Peyer's patch (tissue), 4 donors: ENCODE data around the gene HRH2. TPM values are rescaled to one million over a fixed set of nuclear protein-coding genes. Genes with fewer than 3 reads are reported as not detected.
A peak's percentile ranks its signal among the peaks of the same experiment; 100 is the strongest.

Experiments
- DNase-seq, 3 donors: peaks; one replicate each; pipeline ENCODE4 v3.0.0-alpha.2; 2017 to 2019
- H3K27ac ChIP-seq, 4 donors: fragments of 200-600 bp; sonication (generic); one replicate each; pipeline ENCODE4 v1.5.1; 2016 to 2019
- H3K27me3 ChIP-seq, 2 donors: fragments of 200-600 bp; sonication (generic); one replicate each; pipeline ENCODE4 v1.5.1; 2019
- H3K36me3 ChIP-seq, 3 donors: fragments of 200-600 bp; sonication (generic); one replicate each; pipeline ENCODE4 v1.5.1; 2016 to 2019
- H3K4me1 ChIP-seq, 4 donors: fragments of 200-600 bp; sonication (generic); one replicate each; pipeline ENCODE4 v1.5.1; 2016 to 2019
- H3K4me3 ChIP-seq, 4 donors: fragments of 200-600 bp; sonication (generic); 1 replicate in 3 of 4; 2 replicates in 1 of 4; pipeline ENCODE4 v1.5.1; 2016 to 2019; ENCODE audit warnings: mild to moderate bottlenecking in 1 of 4
- H3K9me3 ChIP-seq, 4 donors: fragments of 200-600 bp; sonication (generic); one replicate each; pipeline ENCODE4 v1.5.1; 2016 to 2019; ENCODE audit warnings: mild to moderate bottlenecking in 1 of 4
- POLR2A ChIP-seq, 2 donors: fragments of 450-650 bp; IDR thresholded peaks; one replicate each; pipeline ENCODE4 v1.5.1; 2017; ENCODE audit warnings: antibody characterized with exemption in 2 of 2, mild to moderate bottlenecking in 2 of 2, moderate library complexity in 2 of 2
- total RNA-seq, 4 donors: library from RNA; depleted of rRNA; stranded (reverse); fragments of >200 nt; gene quantifications; one replicate each; pipeline ENCODE4 v1.1.0, GENCODE V29; 2016
- TF ChIP-seq, protein P1 (sequence below), 6 experiments: fragments of 450-650 bp in 4 of 6; fragments of 200-600 bp in 2 of 6; sonication (generic) in 1 of 6; IDR thresholded peaks; one replicate each; pipeline ENCODE4 v1.5.1; 2017 to 2019; ENCODE audit warnings: antibody characterized with exemption in 6 of 6, mild to moderate bottlenecking in 3 of 6, moderate library complexity in 1 of 6

HRH2 gene
- total RNA-seq, 4 donors from 2014 or later: 0.83 to 8.6 (median 2.2) TPM

DNA sequence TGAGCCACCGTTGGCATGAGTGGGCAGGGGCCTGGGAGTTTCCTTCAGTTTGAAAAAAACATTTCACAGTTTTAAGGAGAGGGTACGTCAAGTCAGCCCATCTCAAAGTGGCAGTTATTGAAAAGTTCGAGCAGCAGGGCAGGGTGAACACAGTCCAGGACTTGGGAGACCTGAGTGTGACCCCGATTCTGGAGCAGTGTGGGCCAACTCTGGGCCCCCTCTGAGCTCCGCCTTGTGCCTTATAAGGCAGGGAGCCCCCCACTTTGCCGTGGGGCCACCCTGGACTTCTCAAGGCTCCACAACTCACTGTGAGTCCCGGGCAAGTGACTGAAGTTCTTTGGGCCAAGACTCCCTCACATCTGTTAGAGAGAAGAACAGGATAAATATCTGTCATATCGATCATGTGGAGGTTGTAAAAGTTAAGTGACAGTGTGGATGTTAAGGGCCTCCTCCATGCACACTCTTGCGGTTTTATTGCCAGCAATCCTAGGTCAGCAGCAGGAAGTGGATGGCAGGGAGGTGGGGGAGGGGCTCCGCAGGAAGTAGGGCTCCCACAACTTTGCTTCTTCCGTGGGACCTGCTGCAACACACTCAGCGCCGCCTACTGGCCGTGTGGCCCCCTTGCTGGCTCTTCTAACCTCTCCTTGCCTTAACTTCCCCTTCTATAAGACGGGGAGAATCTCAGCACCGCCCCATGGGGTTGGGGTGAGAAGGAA is 38.4 kb downstream of the HRH2 start:
- H3K4me3 ChIP-seq: no peak overlapping the region
- no peaks in the 10 kb centered on the region for H3K9me3 ChIP-seq
- TF ChIP-seq POLR2A (IDR thresholded peaks at IDR 0.05): peak in 1 of 2 donors; percentile 16
- TF ChIP-seq, protein P1, sequence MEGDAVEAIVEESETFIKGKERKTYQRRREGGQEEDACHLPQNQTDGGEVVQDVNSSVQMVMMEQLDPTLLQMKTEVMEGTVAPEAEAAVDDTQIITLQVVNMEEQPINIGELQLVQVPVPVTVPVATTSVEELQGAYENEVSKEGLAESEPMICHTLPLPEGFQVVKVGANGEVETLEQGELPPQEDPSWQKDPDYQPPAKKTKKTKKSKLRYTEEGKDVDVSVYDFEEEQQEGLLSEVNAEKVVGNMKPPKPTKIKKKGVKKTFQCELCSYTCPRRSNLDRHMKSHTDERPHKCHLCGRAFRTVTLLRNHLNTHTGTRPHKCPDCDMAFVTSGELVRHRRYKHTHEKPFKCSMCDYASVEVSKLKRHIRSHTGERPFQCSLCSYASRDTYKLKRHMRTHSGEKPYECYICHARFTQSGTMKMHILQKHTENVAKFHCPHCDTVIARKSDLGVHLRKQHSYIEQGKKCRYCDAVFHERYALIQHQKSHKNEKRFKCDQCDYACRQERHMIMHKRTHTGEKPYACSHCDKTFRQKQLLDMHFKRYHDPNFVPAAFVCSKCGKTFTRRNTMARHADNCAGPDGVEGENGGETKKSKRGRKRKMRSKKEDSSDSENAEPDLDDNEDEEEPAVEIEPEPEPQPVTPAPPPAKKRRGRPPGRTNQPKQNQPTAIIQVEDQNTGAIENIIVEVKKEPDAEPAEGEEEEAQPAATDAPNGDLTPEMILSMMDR (IDR thresholded peaks at IDR 0.05): peak in 5 of 6 experiments; percentile 27 to 95 (median 66)
- peak; percentile 45 to 92 (median 83) for DNase-seq
- H3K27ac ChIP-seq: peak overlapping the region in 3 of 4 donors; percentile 8 to 73 (median 19)
- H3K27me3 ChIP-seq: no peaks in the 10 kb centered on the region
- H3K4me1 ChIP-seq: peaks cover 0 to 4% (median 0%) of the 10 kb centered on the region in 4 donors
- H3K36me3 ChIP-seq: no peaks in the 10 kb centered on the region

DNA sequence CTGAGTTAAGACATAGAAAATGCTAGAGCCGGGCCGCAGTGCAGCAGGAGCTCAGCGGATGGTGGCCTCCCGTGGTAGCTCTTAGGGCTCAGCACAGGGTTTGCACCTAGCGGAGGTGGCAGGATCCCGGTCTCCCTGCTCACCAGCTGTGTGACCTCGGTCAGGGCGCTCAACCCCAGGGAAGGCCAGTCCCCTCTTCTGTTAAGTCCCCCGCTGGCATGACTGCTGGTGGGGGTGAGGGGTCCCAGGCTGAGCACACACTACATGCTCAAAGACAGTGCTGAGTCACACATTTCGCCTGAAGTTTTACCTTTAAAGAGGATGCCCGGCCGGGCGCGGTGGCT is 39.0 kb downstream of the HRH2 start:
- Histone ChIP-seq H3K4me1 (peaks cover 0 to 4% (median 0%) of the 10 kb centered on the region in 4 donors), H3K27ac (peak overlapping the region in 2 of 4 donors; percentile 19 to 73), H3K9me3 (no peaks in the 10 kb centered on the region), H3K36me3 (no peaks in the 10 kb centered on the region), H3K4me3 (no peak overlapping the region), H3K27me3 (no peaks in the 10 kb centered on the region)
- TF ChIP-seq POLR2A (IDR thresholded peaks at IDR 0.05): no peak
- TF ChIP-seq, protein P1 (IDR thresholded peaks at IDR 0.05): no peak
- no peak for DNase-seq

DNA sequence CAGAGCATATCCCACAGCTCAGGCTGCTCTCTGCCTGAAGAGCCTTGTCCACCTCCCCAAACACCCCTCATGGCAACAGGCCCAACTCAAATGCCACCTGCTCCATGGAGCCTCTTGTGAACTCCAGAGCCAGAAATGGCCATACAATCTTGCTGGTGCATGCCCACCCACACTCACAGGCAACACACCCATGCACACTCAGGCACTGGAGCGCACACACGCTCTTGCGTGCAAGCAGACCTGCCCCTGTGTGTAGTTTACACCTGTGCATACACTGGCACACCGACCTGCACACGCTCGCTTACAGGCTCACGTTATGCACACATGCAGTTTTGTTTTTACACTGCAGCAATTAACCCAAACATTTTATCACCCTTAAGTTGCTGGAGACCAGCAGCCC is 40.0 kb downstream of the HRH2 start:
- no peak overlapping the region for H3K27ac ChIP-seq
- H3K36me3 ChIP-seq: no peaks in the 10 kb centered on the region
- no peak overlapping the region for H3K4me3 ChIP-seq
- H3K27me3 ChIP-seq: no peaks in the 10 kb centered on the region
- no peaks in the 10 kb centered on the region for H3K9me3 ChIP-seq
- peaks cover 0 to 4% (median 0%) of the 10 kb centered on the region in 4 donors for H3K4me1 ChIP-seq
- TF ChIP-seq, protein P1 (IDR thresholded peaks at IDR 0.05): no peak
- no peak for TF ChIP-seq POLR2A (IDR thresholded peaks at IDR 0.05)
- peak in 2 of 3 donors; percentile 22 to 32 for DNase-seq

DNA sequence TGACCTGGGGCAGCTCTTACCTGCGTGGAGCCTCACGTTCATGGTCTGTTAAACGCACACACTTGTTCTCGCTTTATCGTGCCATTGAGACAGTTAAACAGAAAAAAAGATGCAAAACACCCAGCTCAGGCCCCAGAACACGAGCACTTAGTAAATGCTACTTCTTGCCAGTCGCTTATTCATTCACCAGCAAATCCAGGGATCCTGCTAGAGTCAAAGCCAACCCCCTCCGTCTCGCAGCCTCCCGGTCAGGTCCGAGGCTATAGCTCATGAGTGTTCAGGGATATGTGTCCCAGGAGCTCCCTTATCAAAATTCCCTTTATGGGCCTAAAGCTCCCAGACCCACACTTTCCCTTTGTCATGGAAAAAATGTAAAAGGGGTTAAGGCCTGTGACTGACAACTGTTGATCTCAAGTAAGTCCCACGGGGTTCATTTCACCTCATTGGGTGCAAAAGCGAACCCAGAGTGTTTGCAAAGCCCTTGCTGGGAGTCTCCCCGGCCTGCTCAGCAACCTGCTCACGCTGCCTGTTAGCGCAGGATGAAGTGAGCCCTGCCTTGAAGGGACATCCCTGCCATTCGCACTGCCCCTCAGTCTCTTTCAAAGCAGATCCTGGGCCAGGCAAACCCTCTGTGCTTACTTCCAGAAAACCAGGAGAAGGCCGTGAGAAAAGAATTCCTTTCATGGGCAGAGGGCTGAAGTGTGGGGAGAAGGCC is 40.7 kb downstream of the HRH2 start:
- no peaks in the 10 kb centered on the region for H3K36me3 ChIP-seq
- H3K27ac ChIP-seq: no peak overlapping the region
- no peaks in the 10 kb centered on the region for H3K27me3 ChIP-seq
- peaks cover 0 to 4% (median 0%) of the 10 kb centered on the region in 4 donors for H3K4me1 ChIP-seq
- no peak overlapping the region for H3K4me3 ChIP-seq
- peak in 2 of 3 donors; percentile 18 to 30 for DNase-seq
- H3K9me3 ChIP-seq: no peaks in the 10 kb centered on the region
- TF ChIP-seq, protein P1 (IDR thresholded peaks at IDR 0.05): no peak
- no peak for TF ChIP-seq POLR2A (IDR thresholded peaks at IDR 0.05)

DNA sequence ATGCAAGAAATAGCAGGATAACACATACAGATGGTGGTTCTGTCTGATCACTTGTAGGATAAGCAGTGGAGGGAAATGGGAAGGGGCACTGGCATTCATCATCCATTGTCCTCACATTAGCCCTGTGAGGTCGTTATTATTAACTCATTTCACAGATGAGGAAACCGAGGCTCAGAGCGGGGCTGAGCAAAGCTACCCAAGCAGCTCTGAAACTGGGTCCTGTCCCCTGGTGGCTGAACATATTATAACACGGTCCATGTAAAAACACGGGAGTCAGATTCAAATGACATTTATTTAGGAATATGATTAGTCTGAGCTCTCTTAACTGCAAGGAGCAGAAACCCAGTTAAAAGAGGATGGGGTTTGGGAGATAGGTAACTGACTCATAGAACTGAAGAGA is 43.1 kb downstream of the HRH2 start:
- H3K4me1 ChIP-seq: peaks cover 0 to 4% (median 0%) of the 10 kb centered on the region in 4 donors
- no peaks in the 10 kb centered on the region for H3K36me3 ChIP-seq
- TF ChIP-seq, protein P1 (IDR thresholded peaks at IDR 0.05): peak in 4 of 6 experiments; percentile 33 to 57 (median 50)
- TF ChIP-seq POLR2A (IDR thresholded peaks at IDR 0.05): no peak
- no peaks in the 10 kb centered on the region for H3K27me3 ChIP-seq
- no peaks in the 10 kb centered on the region for H3K9me3 ChIP-seq
- no peak overlapping the region for H3K4me3 ChIP-seq
- peak in 2 of 3 donors; percentile 15 to 47 for DNase-seq
- no peak overlapping the region for H3K27ac ChIP-seq
